Stimulated activated CD8-positive, alpha-beta memory T cell treated with anti-CD3 and anti-CD28 coated beads, Interleukin-7, amount 100 ng/mL, for 24 hours (primary cell): ENCODE data around the gene HLA-C.
"Not testable (repeated sequence)": the region's sequence is repeated elsewhere in the genome, so short reads cannot be mapped to it uniquely, and the experiment has no call there.

Source experiments
- DNase-seq: peaks from one replicate; pipeline ENCODE4 v3.0.0-alpha.2; 2020; ENCODE audit warnings: low read depth

HLA-C gene

GRCh38 chr6:31271641-31272357, at the start of gene HLA-C:
TSS of gene HLA-C (minus strand) at chr6:31272092. CDS start at chr6:31272071, 21 bp downstream.
- peak; percentile 70 for DNase-seq

- DNase-seq: no peak
Measured at GRCh38 chr6:31321005-31321707, 49.3 kb upstream of the HLA-C start.

- no peak for DNase-seq
Measured at GRCh38 chr6:31317036-31317435, 45.1 kb upstream of the HLA-C start.

DNA sequence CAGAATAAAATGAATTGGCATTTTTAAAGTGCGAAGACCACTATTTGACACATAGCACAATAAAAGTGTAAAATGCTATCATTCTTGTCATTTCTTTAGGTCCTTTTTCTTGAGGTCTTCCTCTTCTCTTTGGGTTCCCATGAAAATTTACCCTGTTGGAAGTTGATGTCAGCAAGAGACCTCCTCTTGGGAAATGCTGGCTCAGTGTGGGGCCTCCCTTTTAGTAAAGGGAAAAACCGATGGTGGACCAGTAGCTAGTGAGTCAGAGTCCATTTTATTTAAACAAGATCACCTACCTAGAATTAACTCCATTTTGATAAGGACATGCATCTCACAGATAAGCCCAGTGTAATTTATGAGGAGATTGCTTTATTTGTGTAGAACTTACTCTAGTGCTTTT, 37.7 kb upstream of the HLA-C start:
- DNase-seq: no peak

DNA sequence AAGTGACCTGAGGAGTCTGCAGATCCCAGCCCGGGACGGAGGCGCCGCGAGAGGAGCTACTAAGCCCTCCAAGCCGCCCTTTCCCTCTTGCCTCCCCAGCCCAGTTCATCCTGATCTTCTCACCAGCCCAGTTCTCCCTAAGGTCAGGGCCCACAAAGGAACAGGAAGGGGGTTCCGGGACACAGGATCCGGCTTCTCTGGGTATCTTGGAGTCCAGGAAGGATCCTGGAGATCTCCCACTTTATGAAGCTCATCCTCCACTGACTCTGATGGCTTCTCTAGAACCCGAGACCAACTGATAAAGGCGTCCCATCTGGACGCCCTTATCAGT, 36.9 kb upstream of the HLA-C start:
- DNase-seq: no peak

GRCh38 chr6:31308050-31308844, 36.4 kb upstream of the HLA-C start:
- peak; percentile 12 for DNase-seq

GRCh38 chr6:31307669-31308049, 35.8 kb upstream of the HLA-C start:
- no peak for DNase-seq

GRCh38 chr6:31305703-31306219, 33.9 kb upstream of the HLA-C start:
- DNase-seq: no peak

- DNase-seq: no peak
Measured at GRCh38 chr6:31304683-31305082, 32.8 kb upstream of the HLA-C start.

DNA sequence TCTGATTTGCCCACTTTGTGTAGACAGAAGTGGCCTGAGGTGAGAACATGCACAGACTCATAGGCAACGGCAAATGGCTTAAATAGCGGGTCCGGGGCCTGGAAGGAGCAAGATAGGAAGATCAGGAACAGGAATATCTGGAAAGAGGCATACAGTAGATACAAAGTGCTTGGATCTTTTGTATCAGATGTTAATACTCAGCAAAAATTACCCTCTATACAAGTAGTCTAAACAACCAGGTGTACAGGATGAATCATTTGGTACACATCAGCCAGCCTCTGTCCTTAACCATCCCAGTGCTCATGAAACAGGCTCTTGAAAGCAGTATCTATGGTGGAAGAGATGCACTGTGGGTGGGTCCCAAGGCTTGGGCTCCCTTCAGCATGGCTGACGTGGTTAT, 28.9 kb upstream of the HLA-C start:
- no peak for DNase-seq

GRCh38 chr6:31299947-31300346, 28.1 kb upstream of the HLA-C start:
- no peak for DNase-seq

- DNase-seq: no peak
Measured at GRCh38 chr6:31299511-31299910, 27.6 kb upstream of the HLA-C start.

- DNase-seq: no peak
Measured at GRCh38 chr6:31294056-31294455, 22.2 kb upstream of the HLA-C start.

GRCh38 chr6:31293343-31293742, 21.5 kb upstream of the HLA-C start:
- DNase-seq: no peak

DNA sequence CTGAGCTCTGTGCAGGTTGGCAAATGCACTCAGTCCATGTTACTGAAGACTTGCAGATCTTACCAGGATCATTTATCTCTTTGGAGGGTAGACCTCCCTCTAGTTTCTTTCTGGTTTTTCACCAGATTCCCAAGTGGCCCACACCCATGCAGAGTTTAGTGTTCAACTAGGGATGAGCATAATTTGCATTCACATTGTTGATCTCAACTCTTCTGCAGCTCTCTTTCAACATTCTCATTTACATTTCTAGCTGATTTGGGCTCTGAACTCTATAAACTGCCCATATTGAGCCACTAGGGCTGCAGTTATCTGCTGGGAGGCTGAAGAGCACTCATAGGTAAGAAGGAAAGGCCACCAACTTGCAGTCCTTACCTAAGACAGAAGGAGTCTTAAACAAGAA, 17.9 kb upstream of the HLA-C start:
- DNase-seq: no peak

GRCh38 chr6:31287619-31288018, 15.7 kb upstream of the HLA-C start:
- no peak for DNase-seq

- DNase-seq: no peak
Measured at GRCh38 chr6:31285982-31286381, 14.1 kb upstream of the HLA-C start.

- DNase-seq: no peak
Measured at GRCh38 chr6:31285486-31285885, 13.6 kb upstream of the HLA-C start.

DNA sequence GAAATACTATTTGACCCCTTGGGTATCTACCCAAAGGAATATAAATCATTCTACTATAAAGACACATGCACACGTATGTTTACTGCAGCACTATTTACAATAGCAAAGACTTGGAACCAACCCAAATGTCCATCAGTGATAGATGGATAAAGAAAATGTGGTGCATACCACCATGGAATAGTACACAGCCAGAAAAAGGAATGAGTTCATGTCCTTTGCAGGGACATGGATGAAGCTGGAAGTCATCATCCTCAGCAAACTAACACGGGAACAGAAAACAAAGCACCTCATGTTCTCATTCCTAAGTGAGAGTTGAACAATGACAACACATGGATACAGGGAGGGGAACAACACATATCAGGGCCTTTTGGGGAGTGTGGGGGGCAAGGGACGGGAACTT, 7.8 kb upstream of the HLA-C start:
- DNase-seq: not testable (repeated sequence)

GRCh38 chr6:31272836-31273626, 1.1 kb upstream of the HLA-C start:
- DNase-seq: no peak

DNA sequence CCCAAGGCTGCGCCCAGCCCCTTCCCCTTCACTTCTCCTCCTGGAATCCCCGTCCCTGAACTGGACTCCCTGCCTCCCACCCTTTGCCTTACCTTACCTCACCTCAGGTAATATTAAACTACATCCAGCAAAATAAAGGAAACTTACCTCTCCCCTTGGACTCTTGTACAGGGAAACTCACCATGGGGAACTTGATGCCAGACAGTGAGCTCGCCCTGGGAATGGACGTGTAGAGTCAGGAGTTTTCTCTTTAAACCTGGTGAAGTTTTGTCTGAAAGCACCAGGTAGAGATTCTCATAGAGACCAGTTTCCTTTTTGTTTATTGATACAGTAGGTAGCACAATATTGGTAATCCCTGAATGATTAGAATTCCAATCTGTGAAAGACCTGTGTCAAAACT, 544 bp upstream of the HLA-C start:
- no peak for DNase-seq
